Endothelial cell of umbilical vein (primary cell): ENCODE measurements around the gene SMARCA4.

Source experiments
- EZH2 ChIP-seq: IDR thresholded peaks from 2 replicates; pipeline ENCODE4 v1.6.1; 2012; ENCODE audit warnings: borderline replicate concordance, low read depth, mild to moderate bottlenecking, moderate library complexity, low read length, inconsistent platforms; ENCODE audit not compliant: severe bottlenecking
- GATA2 ChIP-seq: IDR thresholded peaks from 2 replicates; pipeline ENCODE4 v1.7.0; 2011; ENCODE audit warnings: low read depth, mild to moderate bottlenecking, moderate library complexity, mixed read lengths, low read length; ENCODE audit not compliant: insufficient read length, insufficient read depth
- MAX ChIP-seq: IDR thresholded peaks from 2 replicates; pipeline ENCODE4 v1.6.1; 2011; ENCODE audit not compliant: insufficient read depth, insufficient read length
- MYC ChIP-seq: IDR thresholded peaks from one replicate; pipeline ENCODE4 v1.6.1; 2011; ENCODE audit warnings: mild to moderate bottlenecking, low read depth, low read length
- POLR2A ChIP-seq: IDR thresholded peaks from 2 replicates; pipeline ENCODE4 v1.6.1; 2012; ENCODE audit warnings: low read depth, mild to moderate bottlenecking, control low read depth, low read length
- POLR2AphosphoS5 ChIP-seq: IDR thresholded peaks from 2 replicates; pipeline ENCODE4 v1.6.1; 2012; ENCODE audit warnings: low read depth, mild to moderate bottlenecking, control low read depth, low read length, moderate library complexity; ENCODE audit not compliant: insufficient read depth
- TF ChIP-seq, protein P1 (sequence below), 2 donors: IDR thresholded peaks; 1 replicate in 1 of 2; 2 replicates in 1 of 2; pipeline ENCODE4 v1.5.1; 2011; ENCODE audit warnings: low read length in 2 of 2, mild to moderate bottlenecking in 2 of 2, moderate library complexity in 2 of 2, control low read depth in 1 of 2, inconsistent platforms in 1 of 2, low read depth in 1 of 2; ENCODE audit not compliant: insufficient read depth in 1 of 2; ENCODE audit errors: extremely low read depth in 1 of 2

- TF ChIP-seq POLR2AphosphoS5, result no peak
- TF ChIP-seq, protein P1, sequence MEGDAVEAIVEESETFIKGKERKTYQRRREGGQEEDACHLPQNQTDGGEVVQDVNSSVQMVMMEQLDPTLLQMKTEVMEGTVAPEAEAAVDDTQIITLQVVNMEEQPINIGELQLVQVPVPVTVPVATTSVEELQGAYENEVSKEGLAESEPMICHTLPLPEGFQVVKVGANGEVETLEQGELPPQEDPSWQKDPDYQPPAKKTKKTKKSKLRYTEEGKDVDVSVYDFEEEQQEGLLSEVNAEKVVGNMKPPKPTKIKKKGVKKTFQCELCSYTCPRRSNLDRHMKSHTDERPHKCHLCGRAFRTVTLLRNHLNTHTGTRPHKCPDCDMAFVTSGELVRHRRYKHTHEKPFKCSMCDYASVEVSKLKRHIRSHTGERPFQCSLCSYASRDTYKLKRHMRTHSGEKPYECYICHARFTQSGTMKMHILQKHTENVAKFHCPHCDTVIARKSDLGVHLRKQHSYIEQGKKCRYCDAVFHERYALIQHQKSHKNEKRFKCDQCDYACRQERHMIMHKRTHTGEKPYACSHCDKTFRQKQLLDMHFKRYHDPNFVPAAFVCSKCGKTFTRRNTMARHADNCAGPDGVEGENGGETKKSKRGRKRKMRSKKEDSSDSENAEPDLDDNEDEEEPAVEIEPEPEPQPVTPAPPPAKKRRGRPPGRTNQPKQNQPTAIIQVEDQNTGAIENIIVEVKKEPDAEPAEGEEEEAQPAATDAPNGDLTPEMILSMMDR (IDR thresholded peaks at IDR 0.05; ENCODE audit: extremely low read depth in 1 of 2, insufficient read depth in 1 of 2, low read depth in 1 of 2, low read length in 2 of 2), result no peak
- TF ChIP-seq POLR2A, result no peak
- TF ChIP-seq MAX, result no peak
- TF ChIP-seq MYC, result no peak
- no peak for TF ChIP-seq EZH2
- no peak for TF ChIP-seq GATA2
Measured at GRCh38 chr19:11010041-11010440, 49.2 kb downstream of the SMARCA4 start.
